NCI-H187 (cell line): ENCODE measurements around the gene ANO1.

Experiments
- DNase-seq, 2 experiments: peaks; one replicate each; lab custom pipeline; 2025; lab: John Stamatoyannopoulos, UW

ANO1 gene

GRCh38 chr11:70054004-70054403 lies 24.1 kb upstream of the ANO1 start:
- no peak for DNase-seq

GRCh38 chr11:70055444-70055843 lies 22.7 kb upstream of the ANO1 start:
- no peak for DNase-seq

- no peak for DNase-seq
These were observed 21.0 kb upstream of the ANO1 start for GRCh38 chr11:70057080-70057479.

- DNase-seq, result no peak
These were observed 18.1 kb upstream of the ANO1 start for GRCh38 chr11:70059971-70060370.

- DNase-seq, result no peak
These were observed 17.4 kb upstream of the ANO1 start for GRCh38 chr11:70060611-70061293.

GRCh38 chr11:70061734-70062133 lies 16.4 kb upstream of the ANO1 start:
- DNase-seq, result no peak

GRCh38 chr11:70063121-70063520 lies 15.0 kb upstream of the ANO1 start:
- DNase-seq, result no peak

- no peak for DNase-seq
These were observed 14.6 kb upstream of the ANO1 start for GRCh38 chr11:70063555-70063954.

- no peak for DNase-seq
These were observed 13.9 kb upstream of the ANO1 start for GRCh38 chr11:70064008-70064725.

- DNase-seq, result no peak
These were observed 13.3 kb upstream of the ANO1 start for GRCh38 chr11:70064726-70065317.

GRCh38 chr11:70065318-70066135 lies 12.6 kb upstream of the ANO1 start:
- no peak for DNase-seq

- DNase-seq, result no peak
These were observed 12.0 kb upstream of the ANO1 start for GRCh38 chr11:70066136-70066520.

GRCh38 chr11:70066628-70067027 lies 11.5 kb upstream of the ANO1 start:
- DNase-seq, result no peak

- no peak for DNase-seq
These were observed 11.1 kb upstream of the ANO1 start for GRCh38 chr11:70067036-70067435.

GRCh38 chr11:70067591-70068341 lies 10.4 kb upstream of the ANO1 start:
- no peak for DNase-seq

GRCh38 chr11:70068345-70068744 lies 9.8 kb upstream of the ANO1 start:
- no peak for DNase-seq

- DNase-seq, result no peak
These were observed 9.2 kb upstream of the ANO1 start for GRCh38 chr11:70068950-70069349.

- DNase-seq, result no peak
These were observed 7.4 kb upstream of the ANO1 start for GRCh38 chr11:70070706-70071105.

- DNase-seq, result no peak
These were observed 6.1 kb upstream of the ANO1 start for GRCh38 chr11:70071996-70072395.

- no peak for DNase-seq
These were observed 5.7 kb upstream of the ANO1 start for GRCh38 chr11:70072461-70072860.

- DNase-seq, result no peak
These were observed 5.0 kb upstream of the ANO1 start for GRCh38 chr11:70072861-70073755.
